GM15510 (cell line): ENCODE measurements around the gene ASS1.

Experiments used
- POLR2A ChIP-seq: IDR thresholded peaks from 3 replicates; pipeline ENCODE4 v1.6.1; 2011; ENCODE audit warnings: borderline replicate concordance; ENCODE audit not compliant: insufficient read length; ENCODE audit errors: extremely low read depth

The ASS1 gene

GRCh38 chr9:130410443-130410842 lies 34.3 kb upstream of the ASS1 start:
- no peak for TF ChIP-seq POLR2A

GRCh38 chr9:130411566-130411915 lies 33.2 kb upstream of the ASS1 start:
- no peak for TF ChIP-seq POLR2A

GRCh38 chr9:130414081-130414731 lies 30.6 kb upstream of the ASS1 start:
- TF ChIP-seq POLR2A: no peak

- no peak for TF ChIP-seq POLR2A
Measured at GRCh38 chr9:130414910-130415746, 29.6 kb upstream of the ASS1 start.

- TF ChIP-seq POLR2A: no peak
Measured at GRCh38 chr9:130417602-130418001, 27.2 kb upstream of the ASS1 start.

- TF ChIP-seq POLR2A: no peak
Measured at GRCh38 chr9:130418776-130419175, 26.0 kb upstream of the ASS1 start.

GRCh38 chr9:130419521-130420035 lies 25.2 kb upstream of the ASS1 start:
- TF ChIP-seq POLR2A: no peak

GRCh38 chr9:130421154-130421801 lies 23.5 kb upstream of the ASS1 start:
- no peak for TF ChIP-seq POLR2A

- TF ChIP-seq POLR2A: no peak
Measured at GRCh38 chr9:130421802-130422276, 22.9 kb upstream of the ASS1 start.

GRCh38 chr9:130422546-130422945 lies 22.2 kb upstream of the ASS1 start:
- no peak for TF ChIP-seq POLR2A

- no peak for TF ChIP-seq POLR2A
Measured at GRCh38 chr9:130423272-130423671, 21.5 kb upstream of the ASS1 start.

GRCh38 chr9:130424595-130425454 lies 19.9 kb upstream of the ASS1 start:
- TF ChIP-seq POLR2A: no peak

- no peak for TF ChIP-seq POLR2A
Measured at GRCh38 chr9:130425741-130426466, 18.9 kb upstream of the ASS1 start.

- no peak for TF ChIP-seq POLR2A
Measured at GRCh38 chr9:130426467-130426773, 18.3 kb upstream of the ASS1 start.
